Myocyte (in vitro differentiated cells): Measurements from ENCODE around the gene VPS52. TPM values are rescaled to one million over a fixed set of nuclear protein-coding genes. Genes with fewer than 3 reads are reported as not detected.

Experiments used
- microRNA counts: library from miRNA; unstranded; fragments of <30 nt; microRNA quantifications from one replicate; lab custom pipeline; 2016
- microRNA-seq: library from miRNA; unstranded; fragments of <30 nt; microRNA quantifications from one replicate; pipeline ENCODE4, GENCODE V29; 2016
- total RNA-seq: library from RNA; depleted of rRNA; stranded (reverse); fragments of >200 nt; gene quantifications from 2 replicates; pipeline ENCODE4 v1.2.3, GENCODE V29; 2014

Gene VPS52
- total RNA-seq, 1 donor from 2014 or later: 45.9 TPM

MicroRNAs encoded within 50 kb of the gene (microRNA counts, 767-probe panel; counts per million panel counts)
- microRNA hsa-miR-219-1-3p (lab: Ali Mortazavi, UCI): not detected
- microRNA hsa-miR-219-5p (lab: Ali Mortazavi, UCI): not detected

Small RNA genes lying within 50 kb of the gene (microRNA-seq; reads per million reads assigned to microRNA genes)
- gene MIR219A1: 0.81 reads per million
- not detected for gene MIR6834
- not detected for gene MIR6873

Other genes with a start within 250 kb of the VPS52 start
- gene HLA-DPA1, start 198.2 kb downstream of the VPS52 start, total RNA-seq: 0.27 and 0.68 TPM in 2 replicates
- 0.19 TPM in 1 of 2 replicates, not detected in the other for gene HLA-DPB1, start 195.9 kb downstream of the VPS52 start, total RNA-seq
- gene COL11A2, start 79.4 kb downstream of the VPS52 start, total RNA-seq: 0.96 and 1.9 TPM in 2 replicates
- gene RXRB, start 71.2 kb downstream of the VPS52 start, total RNA-seq: 29.3 and 36.9 TPM in 2 replicates
- 95.9 and 162 TPM in 2 replicates for gene SLC39A7, start 71.0 kb downstream of the VPS52 start, total RNA-seq
- 9.4 and 15.9 TPM in 2 replicates for gene HSD17B8, start 67.2 kb downstream of the VPS52 start, total RNA-seq
- 21.6 and 21.8 TPM in 2 replicates for gene RING1, start 63.4 kb downstream of the VPS52 start, total RNA-seq
- 1,802 and 1,984 TPM in 2 replicates for gene RPS18, start 199 bp upstream of the VPS52 start, total RNA-seq
- 0.21 TPM in 1 of 2 replicates, not detected in the other for gene B3GALT4, start 5.2 kb upstream of the VPS52 start, total RNA-seq
- 74.7 and 95.2 TPM in 2 replicates for gene WDR46, start 17.4 kb upstream of the VPS52 start, total RNA-seq
- gene PFDN6, start 17.7 kb upstream of the VPS52 start, total RNA-seq: 61.0 and 71.6 TPM in 2 replicates
- gene RGL2, start 27.1 kb upstream of the VPS52 start, total RNA-seq: 27.9 and 31.0 TPM in 2 replicates
- 66.3 and 69.2 TPM in 2 replicates for gene TAPBP, start 42.2 kb upstream of the VPS52 start, total RNA-seq
- gene ZBTB22, start 45.9 kb upstream of the VPS52 start, total RNA-seq: 19.0 and 22.6 TPM in 2 replicates
- gene DAXX, start 51.1 kb upstream of the VPS52 start, total RNA-seq: 37.6 and 39.6 TPM in 2 replicates
- gene KIFC1, start 119.9 kb upstream of the VPS52 start, total RNA-seq: 0.35 and 0.52 TPM in 2 replicates
- 54.4 and 55.5 TPM in 2 replicates for gene PHF1, start 139.1 kb upstream of the VPS52 start, total RNA-seq
- gene CUTA, start 146.2 kb upstream of the VPS52 start, total RNA-seq: 163 and 189 TPM in 2 replicates
- 2.7 and 2.8 TPM in 2 replicates for gene SYNGAP1, start 148.2 kb upstream of the VPS52 start, total RNA-seq
- 3.6 and 5.2 TPM in 2 replicates for gene ZBTB9, start 182.7 kb upstream of the VPS52 start, total RNA-seq